Esophagus mucosa (tissue), 1 donor: ENCODE results near the gene SCN3A. TPM values are rescaled to one million over a fixed set of nuclear protein-coding genes. Genes with fewer than 3 reads are reported as not detected.

ENCODE experiments used
- ATAC-seq: fragments of 200-7000 bp; cut with Tn5 transposase; one replicate; pipeline ENCODE4 v1.9.1; 2020
- total RNA-seq: library from RNA; stranded (reverse); gene quantifications from one replicate; pipeline ENCODE4 v1.2.4, GENCODE V29; 2023
- donor health status: DM: yes; HTN: yes; CAD: no.

The SCN3A gene
- total RNA-seq, 1 donor from 2014 or later = 0.28 TPM

DNA sequence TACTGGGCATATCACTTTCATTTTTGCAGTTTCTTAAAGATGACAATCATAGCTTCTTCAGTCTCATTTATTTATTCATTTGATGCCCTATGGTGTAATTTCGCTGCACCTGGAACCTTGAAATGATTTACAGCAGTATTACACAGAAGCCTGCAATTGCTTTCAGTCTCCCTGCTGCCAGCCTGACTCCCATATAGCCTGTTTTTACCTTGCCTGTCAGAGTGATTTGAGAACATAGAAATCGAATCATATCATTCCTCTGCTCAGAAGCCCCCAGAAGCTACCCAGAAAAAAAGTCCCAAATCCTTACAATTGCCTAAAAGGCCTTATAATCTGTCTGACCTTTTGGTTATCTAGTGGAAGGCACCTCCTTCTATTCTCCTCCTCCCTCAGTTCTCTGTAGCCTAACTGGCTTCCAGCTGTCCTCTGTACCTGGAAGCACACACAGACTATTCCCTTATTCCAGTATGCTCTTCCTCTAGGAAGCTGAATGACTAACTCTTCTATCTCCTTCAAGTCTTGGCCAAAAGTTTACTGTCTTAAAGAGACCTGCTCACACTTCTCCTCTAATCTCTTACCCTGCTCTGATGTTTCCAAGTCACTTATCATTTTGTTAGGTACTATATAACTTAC is 12.6 kb downstream of the SCN3A start:
- no peak for ATAC-seq

DNA sequence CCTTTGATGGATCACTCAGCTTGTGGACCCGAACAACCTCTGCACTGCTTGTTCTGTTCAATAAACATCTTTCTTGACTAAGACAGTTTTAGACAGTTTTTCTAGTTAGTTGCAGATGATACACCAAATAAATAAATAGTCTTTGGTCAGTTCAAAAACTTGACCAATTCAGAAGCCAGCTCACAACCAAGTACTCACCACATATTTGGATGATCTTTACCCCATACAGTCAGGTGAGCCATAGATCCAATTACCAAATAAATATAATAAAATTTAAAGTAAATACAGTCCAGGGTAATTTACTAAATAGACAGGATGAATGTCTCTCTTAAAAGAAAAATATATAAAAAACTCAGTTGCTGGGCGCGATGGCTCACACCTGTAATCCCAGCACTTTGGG is 18.2 kb downstream of the SCN3A start:
- no peak for ATAC-seq

DNA sequence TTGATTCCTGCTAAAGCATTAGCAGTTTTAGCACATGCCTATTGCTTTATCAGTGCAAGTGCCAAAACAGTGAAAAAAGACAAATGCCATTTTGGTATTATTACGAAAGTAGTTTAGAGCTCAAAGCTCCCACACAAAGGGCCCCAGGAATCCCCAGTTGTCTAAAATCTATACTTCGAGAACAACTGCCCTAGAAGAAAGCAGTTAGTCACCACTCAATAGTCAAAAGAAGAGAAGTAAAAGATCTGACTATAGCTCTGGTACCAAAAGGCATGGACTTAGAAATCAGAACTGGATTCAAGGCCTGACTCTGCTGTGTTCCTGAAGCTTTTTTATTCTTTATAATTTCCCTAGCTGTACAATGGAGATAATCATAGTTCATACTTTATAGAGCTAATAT is 21.8 kb downstream of the SCN3A start:
- ATAC-seq = no peak

DNA sequence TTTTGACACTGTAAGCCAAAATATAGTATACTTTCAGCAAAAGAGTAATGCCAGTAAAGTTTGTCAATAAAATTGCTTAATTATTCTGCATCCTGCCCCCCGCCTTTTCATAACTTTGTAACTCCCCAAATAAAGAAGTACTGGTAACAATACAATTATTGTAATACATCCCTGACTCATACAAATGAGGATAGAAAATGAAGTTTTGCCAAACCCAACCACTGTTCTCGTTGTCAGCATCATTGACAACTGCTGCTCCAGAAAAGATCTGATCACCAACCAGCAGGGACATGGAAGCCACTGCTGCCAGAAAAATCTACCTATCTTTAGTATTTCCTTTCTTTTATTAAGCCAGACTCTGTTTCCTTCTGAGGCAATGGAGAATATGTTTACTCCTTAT is 27.1 kb downstream of the SCN3A start:
- no peak for ATAC-seq

DNA sequence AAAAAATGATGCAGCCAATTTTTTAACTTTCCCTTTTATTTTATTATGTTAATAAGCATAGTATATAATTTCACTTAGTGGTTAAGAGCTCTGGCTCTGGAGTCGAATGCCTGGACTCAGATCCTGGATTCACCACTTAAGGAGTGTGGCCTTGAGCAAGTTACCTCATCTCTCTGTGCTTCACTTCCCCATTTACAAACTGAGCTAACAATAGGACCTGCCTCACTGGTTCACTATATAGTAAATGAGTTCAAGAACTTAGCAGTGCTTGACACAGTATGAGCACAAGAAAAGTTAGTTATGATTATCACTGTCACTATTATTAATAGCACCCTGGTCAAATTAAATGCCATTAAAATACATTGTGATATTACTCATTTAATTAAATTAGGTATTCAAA is 30.6 kb downstream of the SCN3A start:
- ATAC-seq = no peak

DNA sequence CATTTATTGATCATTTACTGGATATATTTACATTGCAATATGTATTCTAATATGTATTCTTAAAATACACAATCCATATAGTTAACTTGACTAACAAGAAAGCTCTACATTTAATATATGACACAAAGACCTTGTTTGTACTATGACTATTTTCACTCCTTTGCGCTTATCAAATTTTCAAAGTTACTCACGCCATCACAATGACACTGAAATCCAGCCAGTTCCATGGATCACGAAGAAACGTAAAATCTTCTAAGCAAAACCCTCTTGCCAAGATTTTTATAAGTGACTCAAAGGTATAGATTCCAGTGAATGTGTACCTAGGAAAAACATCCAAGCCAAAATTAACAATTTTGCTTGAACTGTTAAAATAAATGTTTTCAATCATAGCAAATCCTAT is 39.6 kb downstream of the SCN3A start:
- no peak for ATAC-seq

DNA sequence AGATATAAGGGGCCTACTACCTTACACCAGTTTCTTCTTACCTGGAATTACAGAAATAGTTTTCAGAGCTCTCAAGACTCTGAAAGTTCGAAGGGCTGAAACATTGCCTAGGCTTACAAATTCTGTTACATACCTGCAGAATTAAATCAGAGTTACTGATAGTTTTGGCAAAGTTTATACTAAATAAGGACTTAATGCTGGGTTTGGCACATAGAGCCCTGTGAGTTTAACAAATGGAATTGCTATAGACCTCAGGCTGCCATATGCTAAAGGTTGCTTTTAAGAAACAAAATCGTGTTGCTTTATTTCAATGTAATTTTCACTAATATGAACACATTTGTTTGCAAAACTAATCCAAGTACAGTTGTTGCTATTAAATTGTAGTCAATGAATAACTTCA is 40.1 kb downstream of the SCN3A start:
- ATAC-seq = no peak

DNA sequence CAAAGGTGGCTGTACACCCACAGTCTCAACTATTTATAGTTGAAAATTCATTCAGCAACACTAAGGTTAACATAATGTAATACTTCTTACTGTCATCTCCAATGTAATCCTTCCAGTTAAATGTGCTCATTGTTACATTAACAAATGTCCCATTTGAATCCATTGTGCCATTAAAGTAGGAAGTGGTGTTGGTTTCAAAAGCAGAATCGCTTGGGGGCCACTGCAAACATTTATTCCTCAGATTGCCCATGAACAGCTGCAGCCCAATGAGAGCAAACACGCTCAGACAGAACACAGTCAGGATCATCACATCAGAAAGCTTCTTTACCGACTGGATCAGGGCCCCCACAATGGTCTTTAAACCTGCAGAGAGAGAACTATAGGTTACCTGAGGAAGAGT is 41.4 kb downstream of the SCN3A start:
- ATAC-seq = no peak

DNA sequence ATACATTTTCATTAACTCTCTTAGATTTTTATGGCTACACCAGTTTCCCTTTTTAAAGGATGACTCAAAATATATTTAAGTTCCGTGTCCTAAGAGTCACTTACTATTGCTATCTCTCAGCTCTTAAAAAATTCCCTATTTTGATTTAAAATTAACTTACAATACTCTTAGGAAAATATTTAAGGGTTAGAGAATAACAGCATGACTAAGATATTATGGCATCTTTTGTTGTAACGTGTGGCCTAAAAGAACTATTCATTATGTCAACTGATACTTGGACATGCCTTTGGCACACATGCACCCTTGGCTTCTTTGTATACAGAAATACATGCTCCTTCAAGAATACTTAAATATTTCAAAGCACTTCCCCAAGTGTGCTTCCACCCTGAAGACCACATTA is 42.3 kb downstream of the SCN3A start:
- no peak for ATAC-seq

DNA sequence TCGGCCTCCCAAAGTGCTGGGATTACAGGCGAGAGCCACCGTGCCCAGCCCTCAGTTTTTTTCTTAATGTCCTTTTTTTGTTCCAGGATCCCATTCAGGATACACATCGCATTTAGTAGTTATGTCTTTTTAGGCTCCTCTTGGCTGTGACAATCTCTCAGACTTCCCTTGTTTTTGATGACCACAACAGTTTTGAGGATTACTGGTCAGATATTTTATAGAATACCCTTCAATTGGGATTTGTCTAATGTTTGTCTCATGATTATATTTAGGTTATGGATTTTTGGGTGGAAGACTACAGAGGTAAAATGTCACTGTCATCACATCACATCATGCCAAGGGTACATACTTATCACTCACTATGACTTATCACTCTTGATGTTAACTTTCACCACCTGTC is 46.7 kb downstream of the SCN3A start:
- no peak for ATAC-seq

DNA sequence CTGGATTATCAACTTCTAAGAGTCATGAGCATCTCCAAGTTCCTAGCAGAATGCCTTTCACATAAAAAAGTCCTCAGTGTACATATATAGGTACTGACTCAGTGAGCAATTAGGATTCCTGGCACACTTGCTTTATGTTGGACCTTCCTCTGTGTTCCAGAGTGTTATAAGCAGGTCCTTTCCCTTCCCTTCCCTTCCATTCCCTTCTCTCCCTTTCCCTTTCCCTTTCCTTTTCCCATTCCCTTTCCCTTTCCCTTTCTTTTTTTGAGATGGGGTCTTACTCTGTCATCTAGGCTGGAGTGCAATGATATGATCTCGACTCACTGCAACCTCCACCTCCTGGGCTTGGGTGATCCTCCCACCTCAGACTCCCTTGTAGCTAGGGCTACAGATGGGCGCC is 48.7 kb downstream of the SCN3A start:
- no peak for ATAC-seq

DNA sequence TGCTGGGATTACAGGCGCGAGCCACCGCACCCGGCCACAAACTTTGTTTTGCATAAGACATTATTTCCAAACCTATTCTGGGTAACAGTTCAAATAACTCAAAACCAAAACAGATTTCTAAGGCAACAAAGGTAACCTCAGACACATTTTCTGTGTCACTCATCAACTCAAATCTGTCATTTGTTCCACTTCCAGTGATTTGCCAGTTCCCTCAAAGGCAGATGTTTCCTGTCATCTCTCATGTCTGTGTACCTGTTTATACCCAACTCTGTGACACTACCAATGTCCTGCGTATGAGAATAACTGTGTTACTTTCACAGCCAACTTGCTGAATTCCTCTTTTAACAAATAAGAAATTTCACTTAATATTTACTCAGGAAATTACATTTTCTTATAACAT is 54.4 kb downstream of the SCN3A start:
- ATAC-seq = no peak

DNA sequence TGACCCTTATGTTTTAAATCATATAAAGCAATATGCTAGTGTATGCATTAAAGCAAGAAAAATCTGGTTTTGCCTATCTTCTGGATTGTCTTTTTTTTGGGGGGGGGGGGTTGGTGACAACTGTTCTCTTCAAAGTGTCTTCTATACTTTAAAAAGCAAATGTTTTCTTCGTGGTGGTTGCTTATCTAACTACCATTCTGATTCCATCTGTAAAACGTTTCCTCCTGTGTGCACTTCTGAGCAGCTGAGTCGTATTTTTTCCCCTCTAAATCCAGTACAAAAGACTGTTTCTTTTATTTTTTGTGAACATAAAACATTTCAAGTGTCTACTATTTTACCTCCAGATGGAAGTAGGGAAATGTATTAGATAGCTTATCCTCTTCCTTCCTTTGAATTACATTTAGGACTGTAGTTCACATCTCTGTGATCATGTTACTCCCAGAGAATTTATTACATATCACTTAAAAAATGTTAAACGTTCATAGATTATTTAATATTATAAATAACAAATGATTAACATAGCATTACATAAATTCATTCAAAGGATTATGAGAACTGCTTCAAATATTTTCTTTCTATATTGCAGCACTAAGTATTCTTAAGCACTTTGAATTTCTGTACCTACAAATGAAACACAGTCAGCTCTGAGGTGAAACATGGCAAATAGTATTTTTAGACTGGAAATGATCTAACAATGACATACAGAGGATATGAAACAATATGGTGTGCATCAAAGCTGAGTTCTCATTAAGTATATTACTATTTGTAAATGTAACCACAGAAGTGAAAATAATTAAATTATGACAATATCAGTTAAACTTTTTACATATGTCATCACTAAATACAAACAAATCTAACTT is 56.4 kb downstream of the SCN3A start:
- ATAC-seq = no peak

DNA sequence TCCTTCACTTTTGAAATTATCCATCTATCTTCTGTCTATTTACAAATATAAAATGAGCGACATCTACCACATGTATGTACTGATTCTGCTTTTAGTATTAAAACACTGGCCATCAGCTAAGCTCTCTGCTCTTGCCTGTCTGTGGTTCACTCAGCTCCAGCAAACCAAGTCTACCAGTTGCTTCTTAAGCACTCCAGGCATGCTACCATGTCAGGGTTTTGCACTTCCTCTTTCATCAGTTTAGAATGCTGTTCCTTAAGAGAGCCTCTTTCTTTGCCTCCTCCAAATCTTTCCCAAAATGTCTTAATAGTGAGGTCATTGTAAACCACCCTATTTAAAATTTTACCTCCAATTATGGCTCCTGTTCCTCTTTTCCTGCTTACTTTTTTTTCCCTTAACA is 59.5 kb downstream of the SCN3A start:
- no peak for ATAC-seq

DNA sequence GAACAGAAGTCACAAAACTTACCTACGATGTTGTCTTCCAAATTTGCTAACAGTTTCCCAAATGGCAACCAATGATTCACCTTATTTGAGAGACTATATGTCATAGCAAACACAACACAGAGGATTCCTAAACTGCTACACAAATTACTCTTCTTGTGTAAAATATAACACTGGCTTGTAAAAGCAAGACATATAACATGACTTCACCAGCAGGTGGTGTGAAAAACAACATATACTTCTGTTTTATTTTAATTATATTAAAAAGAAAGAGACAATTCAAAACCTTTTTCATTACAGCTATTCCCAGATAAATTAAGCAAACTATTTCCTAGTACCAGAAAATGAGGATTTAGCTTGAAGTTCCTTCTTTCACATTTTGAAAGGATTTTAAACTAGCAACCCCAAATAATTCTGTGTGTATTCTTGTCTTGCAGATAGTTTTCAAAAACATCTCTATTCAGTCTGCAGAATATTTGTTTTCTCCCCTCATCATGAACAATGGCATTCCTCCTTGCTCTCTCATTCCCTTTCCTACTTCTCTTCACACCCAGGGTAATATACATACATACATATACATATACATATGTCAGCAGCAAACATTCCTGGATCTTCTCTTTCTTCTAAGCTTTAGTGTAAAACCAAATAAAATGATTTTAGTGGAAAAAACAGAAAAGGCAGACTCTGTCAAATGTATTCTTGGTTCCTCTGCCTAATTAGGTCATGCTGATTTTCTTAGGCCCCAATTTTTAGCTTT is 62.1 kb downstream of the SCN3A start:
- no peak for ATAC-seq

DNA sequence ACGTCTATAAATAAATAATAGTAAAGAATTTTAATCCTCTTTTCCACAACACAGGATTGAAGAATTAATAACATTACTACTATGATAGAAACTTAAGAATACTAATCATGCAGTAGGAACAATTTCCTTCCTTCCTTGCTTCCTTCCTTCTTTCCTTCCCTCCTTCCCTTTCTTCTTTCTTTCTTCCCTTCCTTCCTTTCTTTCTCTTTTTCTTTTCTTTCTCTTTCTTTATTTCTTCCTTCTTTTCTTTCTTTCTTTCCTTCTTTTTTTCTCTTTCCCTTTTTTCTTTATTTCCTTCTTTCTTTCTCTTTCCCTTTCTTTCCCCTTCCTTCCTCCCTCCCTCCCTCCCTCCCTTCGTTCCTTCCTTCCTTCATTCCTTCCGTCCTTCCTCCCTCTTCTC is 77.6 kb downstream of the SCN3A start:
- ATAC-seq = no peak

DNA sequence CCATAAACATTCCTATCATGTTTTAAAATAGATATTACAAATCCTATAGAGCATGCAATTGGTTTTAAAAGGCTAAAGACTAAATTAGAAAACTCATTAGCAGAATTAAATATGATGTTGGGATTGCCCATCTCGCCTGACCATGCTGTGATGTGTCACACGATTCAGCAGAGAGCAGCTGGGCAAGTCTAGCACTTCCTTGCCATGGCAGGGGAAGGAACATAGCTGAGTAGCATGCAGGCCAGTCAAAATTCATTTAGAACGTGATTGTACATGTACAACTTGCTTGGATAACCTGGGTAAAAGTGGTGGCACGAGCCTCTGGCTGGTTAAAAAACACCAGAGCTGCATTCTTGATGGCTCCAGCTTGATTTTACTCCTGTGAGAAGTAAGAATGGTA is 81.3 kb downstream of the SCN3A start:
- ATAC-seq = no peak

DNA sequence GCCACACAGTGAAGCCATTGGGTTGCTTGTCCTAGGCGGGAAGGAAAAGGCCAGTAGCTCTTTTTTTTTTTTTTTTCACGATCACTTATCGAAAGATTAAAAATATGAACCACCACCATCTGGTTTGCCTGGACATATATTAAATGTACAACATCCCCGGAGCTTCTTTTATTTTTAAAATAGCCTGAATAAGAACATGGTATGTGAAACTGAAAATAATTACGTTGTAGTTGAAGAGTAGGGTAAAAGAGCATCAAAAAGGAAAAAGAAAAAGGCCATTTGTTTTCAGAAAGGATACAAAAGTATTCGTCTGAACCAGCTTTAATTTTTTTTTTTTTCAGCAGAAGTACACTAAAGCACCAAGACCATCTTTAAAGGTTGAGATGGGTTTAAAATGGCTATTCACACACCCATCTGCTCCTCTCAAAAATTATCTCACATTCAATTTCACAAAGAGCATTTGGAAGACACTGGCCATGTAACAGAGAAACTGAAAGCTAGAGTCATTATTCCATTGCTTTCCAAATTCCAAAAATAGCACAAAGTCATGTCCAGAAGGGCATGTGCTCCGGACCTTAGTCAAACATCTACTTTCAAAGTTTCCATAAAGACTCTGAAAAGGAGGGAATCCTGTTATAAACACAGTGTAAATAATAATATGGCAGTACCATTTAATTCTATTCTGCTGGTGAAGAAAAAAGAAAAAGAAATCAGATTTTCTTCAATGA is 82.9 kb downstream of the SCN3A start:
- ATAC-seq = no peak

DNA sequence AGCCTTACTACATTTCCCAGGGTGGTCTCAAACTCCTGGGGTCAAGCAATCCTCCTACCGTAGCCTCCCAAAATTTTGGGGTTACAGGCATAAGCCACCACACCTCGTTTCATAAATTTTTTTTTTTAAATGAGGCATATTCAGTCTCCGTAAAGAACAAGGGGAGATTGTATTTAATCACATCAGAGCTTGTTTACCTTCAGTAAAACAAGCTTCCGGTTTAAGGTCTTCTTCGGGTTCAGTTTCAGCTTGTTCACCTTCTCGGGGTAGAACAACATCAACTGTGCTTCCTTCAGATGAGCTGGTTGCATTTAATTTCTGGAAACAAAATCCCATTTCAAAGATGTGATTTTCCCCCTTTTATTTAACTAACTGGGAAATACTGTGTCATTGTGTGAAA is 88.6 kb downstream of the SCN3A start:
- no peak for ATAC-seq

DNA sequence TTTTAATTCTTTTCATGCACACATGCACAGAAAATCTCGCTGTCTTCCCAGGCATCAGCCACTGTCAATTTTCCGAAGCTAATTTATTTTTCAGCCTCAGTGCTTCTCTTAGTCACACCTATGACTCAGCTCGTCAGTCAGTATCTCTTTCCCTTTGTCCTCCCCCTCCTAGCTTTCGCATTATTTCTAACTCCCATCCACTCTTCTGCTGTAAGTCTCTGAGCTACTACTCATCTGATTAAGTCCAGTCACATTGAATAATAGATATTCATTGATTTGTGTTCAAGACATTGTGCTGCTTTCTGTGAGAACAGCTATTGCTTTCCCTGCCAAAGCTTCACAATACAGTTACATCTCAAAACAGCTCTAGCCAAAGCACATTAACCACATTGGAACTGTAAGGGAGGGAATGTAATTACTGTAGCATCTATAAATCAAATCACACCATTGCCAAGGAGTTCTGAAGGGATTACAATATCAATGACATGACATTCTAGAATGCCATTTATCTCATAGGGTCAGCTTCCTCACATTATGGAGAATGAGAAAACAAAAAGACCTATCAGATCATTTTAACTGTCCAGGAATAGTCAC is 89.4 kb downstream of the SCN3A start:
- ATAC-seq = peak; percentile 45

DNA sequence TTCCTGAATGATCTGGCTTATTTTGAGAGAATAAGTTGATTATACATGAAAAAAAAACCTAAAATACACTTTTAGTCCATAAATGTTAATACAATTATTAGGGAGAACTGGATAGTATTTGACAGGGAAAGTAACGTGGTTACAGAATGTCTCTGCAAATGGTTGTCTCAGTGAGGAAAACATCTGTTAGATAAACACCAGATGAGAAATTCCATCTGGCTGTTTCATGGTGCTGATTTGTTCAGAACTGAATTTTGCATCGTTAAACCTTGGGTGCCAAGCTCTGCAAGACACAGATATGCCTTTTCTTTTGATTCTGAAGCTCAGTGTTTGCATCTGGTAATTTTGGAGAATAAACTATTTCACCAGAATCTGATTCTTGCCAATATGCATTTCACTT is 90.4 kb downstream of the SCN3A start:
- ATAC-seq = no peak

DNA sequence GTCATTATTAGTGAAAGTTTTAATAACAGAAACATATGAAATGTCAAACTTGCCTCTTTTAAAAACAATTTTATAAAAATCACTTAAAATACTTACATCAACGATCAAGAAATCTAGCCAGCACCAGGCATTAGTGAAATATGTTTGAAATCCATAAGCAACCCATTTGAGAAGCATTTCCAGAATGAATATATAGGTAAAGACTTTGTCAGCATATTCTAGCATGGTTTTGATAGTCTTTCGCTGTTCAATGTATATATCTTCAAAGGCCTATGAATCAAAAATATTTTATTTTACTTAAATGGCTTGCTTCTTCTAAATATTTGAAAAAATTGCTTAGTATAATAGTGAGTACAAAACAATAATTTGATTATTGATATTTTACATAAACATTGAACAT is 91.1 kb downstream of the SCN3A start:
- ATAC-seq = no peak

DNA sequence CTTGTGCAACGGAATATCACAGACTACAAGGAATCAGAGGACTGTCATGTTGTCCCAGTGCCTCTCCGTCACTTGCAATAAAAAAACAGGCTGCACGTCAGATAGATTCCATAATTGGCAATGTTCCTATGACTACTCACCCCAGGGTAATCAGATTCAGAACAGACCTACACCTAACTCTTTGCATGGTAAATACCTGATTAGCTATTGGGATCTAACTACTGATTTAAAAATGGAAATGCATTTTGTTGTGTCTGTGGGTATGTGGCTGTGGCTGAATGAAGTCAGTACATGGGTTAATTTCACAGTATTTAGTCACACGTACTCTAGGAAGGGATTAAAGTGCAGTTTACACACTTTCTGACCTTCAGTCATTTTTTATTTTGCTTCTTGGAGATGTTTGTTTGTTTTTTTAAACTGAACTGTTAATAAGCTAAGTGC is 91.7 kb downstream of the SCN3A start:
- ATAC-seq = no peak
